ENCODE measurements around the gene NPAS3. TPM values are rescaled to one million over a fixed set of nuclear protein-coding genes. Genes with fewer than 3 reads are reported as not detected.

NPAS3 gene
- total and polyA plus RNA-seq, 2 donors (not counting 1 experiment from before 2014, with no cell fraction given) = 0.10 to 0.50 TPM

DNA sequence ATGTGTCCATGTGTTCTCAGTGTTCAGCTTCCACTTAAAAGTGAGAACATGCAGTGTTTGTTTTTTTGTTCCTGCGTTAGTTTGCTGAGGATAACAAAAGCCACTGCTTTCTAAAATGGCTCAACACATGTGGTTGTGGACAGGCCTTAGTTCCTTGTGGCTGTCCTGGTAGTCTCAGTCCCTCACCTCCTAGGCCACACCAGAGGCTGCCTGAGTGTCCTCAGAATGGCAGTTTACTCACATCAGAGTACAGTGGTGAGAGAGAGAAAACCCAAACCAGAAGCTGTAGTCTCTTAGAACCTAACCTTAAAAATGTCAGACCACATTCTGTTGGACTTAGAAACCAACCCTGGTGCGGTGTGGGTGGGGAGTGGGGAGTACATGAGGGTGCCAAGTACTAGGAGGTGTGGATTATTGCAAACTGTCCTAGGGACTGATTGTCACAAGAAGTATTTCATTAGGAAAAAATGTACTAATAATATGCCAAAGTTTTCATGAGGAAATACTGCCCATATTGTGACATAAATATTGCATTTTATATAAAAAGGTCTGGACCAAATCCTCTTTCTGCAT lies 30.4 kb downstream of the NPAS3 start:
- no peak overlapping the region for H3K4me2 ChIP-seq (ENCODE audit: extremely low read depth, insufficient read depth, low read length)
- no peak overlapping the region for H2AFZ ChIP-seq (ENCODE audit: low read length)
- H3K27ac ChIP-seq (ENCODE audit: insufficient read depth, low read length) = no peak overlapping the region
- no peak for DNase-seq (ENCODE audit: low read depth in 2 of 2)
- no peaks in the 10 kb centered on the region for H3K9me3 ChIP-seq (ENCODE audit: control insufficient read depth, insufficient read depth, low read depth, low read length)
- H4K20me1 ChIP-seq (ENCODE audit: control insufficient read depth, extremely low read depth, insufficient read depth, low read length) = no peaks in the 10 kb centered on the region
- no peaks in the 10 kb centered on the region for H3K36me3 ChIP-seq (ENCODE audit: control insufficient read depth, insufficient read depth, low read length)
- H3K4me1 ChIP-seq (ENCODE audit: control insufficient read depth, extremely low read depth, insufficient read depth, low read length) = no peaks in the 10 kb centered on the region
- H3K27me3 ChIP-seq (ENCODE audit: control insufficient read depth, insufficient read depth, low read length) = no peaks in the 10 kb centered on the region
- H3K9ac ChIP-seq (ENCODE audit: insufficient read depth, low read length) = no peak overlapping the region
- no peak overlapping the region for H3K4me3 ChIP-seq (replicated peaks in 1 of 4; ENCODE audit: control extremely low read depth in 1 of 4, insufficient read depth in 1 of 4, low read depth in 3 of 4, low read length in 4 of 4)
- TF ChIP-seq EZH2 (IDR thresholded peaks at IDR 0.05; ENCODE audit: low read length, missing control alignments) = no peak
- TF ChIP-seq CTCF (conservative IDR thresholded peaks at IDR 0.05 in 1 of 2, IDR thresholded peaks at IDR 0.05 in 1 of 2; ENCODE audit: low read depth in 1 of 2, low read length in 2 of 2) = no peak
- no peaks in the 10 kb centered on the region for H3K79me2 ChIP-seq (ENCODE audit: control insufficient read depth, insufficient read depth, low read length)

DNA sequence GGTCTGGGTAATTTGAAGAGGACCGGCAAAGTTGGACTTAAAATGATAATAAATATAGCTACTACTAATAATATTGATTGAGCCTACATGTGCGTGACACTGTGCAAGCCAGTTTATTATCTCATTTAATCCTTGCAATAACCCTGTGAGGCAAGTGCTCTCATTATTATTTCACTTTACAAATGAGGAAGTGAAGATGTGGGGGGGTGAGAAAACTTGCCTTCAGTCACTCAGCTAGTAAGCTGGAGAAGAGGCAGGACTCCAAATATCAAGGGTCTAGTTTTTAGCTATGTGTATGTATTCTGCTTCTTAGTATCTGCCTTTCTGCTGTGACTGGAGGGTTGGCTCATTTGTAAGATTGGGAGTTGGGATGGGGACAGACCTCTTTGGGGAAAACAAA lies 39.2 kb downstream of the NPAS3 start:
- H3K4me2 ChIP-seq (ENCODE audit: extremely low read depth, insufficient read depth, low read length) = no peak overlapping the region
- no peak overlapping the region for H3K27ac ChIP-seq (ENCODE audit: insufficient read depth, low read length)
- no peaks in the 10 kb centered on the region for H3K9me3 ChIP-seq (ENCODE audit: control insufficient read depth, insufficient read depth, low read depth, low read length)
- H3K36me3 ChIP-seq (ENCODE audit: control insufficient read depth, insufficient read depth, low read length) = no peaks in the 10 kb centered on the region
- H3K9ac ChIP-seq (ENCODE audit: insufficient read depth, low read length) = no peak overlapping the region
- no peak for DNase-seq (ENCODE audit: low read depth in 2 of 2)
- H3K79me2 ChIP-seq (ENCODE audit: control insufficient read depth, insufficient read depth, low read length) = no peaks in the 10 kb centered on the region
- H3K4me3 ChIP-seq (replicated peaks in 1 of 4; ENCODE audit: control extremely low read depth in 1 of 4, insufficient read depth in 1 of 4, low read depth in 3 of 4, low read length in 4 of 4) = no peak overlapping the region
- no peak overlapping the region for H2AFZ ChIP-seq (ENCODE audit: low read length)
- H3K4me1 ChIP-seq (ENCODE audit: control insufficient read depth, extremely low read depth, insufficient read depth, low read length) = no peaks in the 10 kb centered on the region
- H3K27me3 ChIP-seq (ENCODE audit: control insufficient read depth, insufficient read depth, low read length) = no peaks in the 10 kb centered on the region
- no peaks in the 10 kb centered on the region for H4K20me1 ChIP-seq (ENCODE audit: control insufficient read depth, extremely low read depth, insufficient read depth, low read length)
- TF ChIP-seq CTCF (conservative IDR thresholded peaks at IDR 0.05 in 1 of 2, IDR thresholded peaks at IDR 0.05 in 1 of 2; ENCODE audit: low read depth in 1 of 2, low read length in 2 of 2) = no peak
- no peak for TF ChIP-seq EZH2 (IDR thresholded peaks at IDR 0.05; ENCODE audit: low read length, missing control alignments)

DNA sequence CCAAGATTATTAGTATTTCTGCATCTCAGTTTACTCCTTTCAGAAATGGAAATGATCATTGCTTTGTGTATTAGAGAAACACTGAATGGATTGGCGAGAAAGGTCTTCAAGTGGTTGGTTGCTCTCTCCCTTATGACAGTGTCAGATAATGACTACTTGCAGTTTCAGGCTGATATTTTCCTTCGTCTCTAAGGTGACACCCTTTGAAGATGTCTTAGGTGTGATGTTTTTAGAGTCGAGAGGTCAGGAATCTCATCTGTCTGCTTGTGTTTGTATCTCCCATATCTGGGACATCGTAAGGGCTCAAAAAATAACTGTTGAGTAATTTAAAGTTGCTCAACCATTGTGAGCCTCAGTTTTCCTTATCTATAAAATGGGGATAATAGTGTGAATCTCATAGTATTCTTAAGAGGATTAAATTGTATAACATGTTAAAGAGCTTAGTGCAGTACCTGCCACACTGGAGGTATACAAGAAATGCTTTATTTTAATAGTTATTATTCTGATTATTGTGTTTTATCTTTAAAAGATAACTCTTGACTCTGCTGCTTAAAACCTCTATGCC lies 40.1 kb downstream of the NPAS3 start:
- H2AFZ ChIP-seq (ENCODE audit: low read length) = no peak overlapping the region
- no peaks in the 10 kb centered on the region for H4K20me1 ChIP-seq (ENCODE audit: control insufficient read depth, extremely low read depth, insufficient read depth, low read length)
- H3K4me1 ChIP-seq (ENCODE audit: control insufficient read depth, extremely low read depth, insufficient read depth, low read length) = no peaks in the 10 kb centered on the region
- no peaks in the 10 kb centered on the region for H3K9me3 ChIP-seq (ENCODE audit: control insufficient read depth, insufficient read depth, low read depth, low read length)
- H3K79me2 ChIP-seq (ENCODE audit: control insufficient read depth, insufficient read depth, low read length) = no peaks in the 10 kb centered on the region
- H3K27me3 ChIP-seq (ENCODE audit: control insufficient read depth, insufficient read depth, low read length) = no peaks in the 10 kb centered on the region
- no peak overlapping the region for H3K4me3 ChIP-seq (replicated peaks in 1 of 4; ENCODE audit: control extremely low read depth in 1 of 4, insufficient read depth in 1 of 4, low read depth in 3 of 4, low read length in 4 of 4)
- no peaks in the 10 kb centered on the region for H3K36me3 ChIP-seq (ENCODE audit: control insufficient read depth, insufficient read depth, low read length)
- DNase-seq (ENCODE audit: low read depth in 2 of 2) = no peak
- no peak overlapping the region for H3K9ac ChIP-seq (ENCODE audit: insufficient read depth, low read length)
- no peak overlapping the region for H3K27ac ChIP-seq (ENCODE audit: insufficient read depth, low read length)
- no peak overlapping the region for H3K4me2 ChIP-seq (ENCODE audit: extremely low read depth, insufficient read depth, low read length)
- TF ChIP-seq CTCF (conservative IDR thresholded peaks at IDR 0.05 in 1 of 2, IDR thresholded peaks at IDR 0.05 in 1 of 2; ENCODE audit: low read depth in 1 of 2, low read length in 2 of 2) (no peak), EZH2 (IDR thresholded peaks at IDR 0.05; ENCODE audit: low read length, missing control alignments) (no peak)
